CD4-positive, alpha-beta T cell treated with Interleukin-10 for 1 hour (primary cell): Measurements from ENCODE around the gene KLHL42.
A peak's percentile ranks its signal among the peaks of the same experiment; 100 is the strongest.

Experiments
- DNase-seq: peaks from one replicate; pipeline ENCODE4 v3.0.0-alpha.2; 2020

The KLHL42 gene

GRCh38 chr12:27781680-27782079 lies 1.6 kb downstream of the KLHL42 start:
- no peak for DNase-seq

DNA sequence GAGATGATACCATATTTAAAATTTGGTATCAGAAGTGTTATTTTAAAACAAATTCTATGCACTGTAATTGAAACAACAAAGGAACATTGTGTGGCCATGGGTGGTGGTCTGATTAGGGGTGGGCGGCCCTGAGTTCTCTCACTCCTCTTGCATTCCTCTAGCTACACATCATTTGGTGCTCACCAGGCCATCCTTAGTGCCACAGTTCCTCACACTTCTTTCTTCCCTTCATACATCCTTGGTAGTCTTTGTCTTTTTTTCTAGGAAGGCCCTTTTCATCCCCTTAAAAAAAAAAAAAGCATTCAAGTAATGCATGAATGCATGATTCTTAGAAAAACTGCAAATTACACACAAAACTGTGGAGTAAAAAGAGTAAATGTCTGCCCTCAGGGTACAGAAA lies 2.4 kb downstream of the KLHL42 start:
- DNase-seq, result no peak

- DNase-seq, result no peak
Observed at GRCh38 chr12:27785882-27786570, 6.0 kb downstream of the KLHL42 start.

DNA sequence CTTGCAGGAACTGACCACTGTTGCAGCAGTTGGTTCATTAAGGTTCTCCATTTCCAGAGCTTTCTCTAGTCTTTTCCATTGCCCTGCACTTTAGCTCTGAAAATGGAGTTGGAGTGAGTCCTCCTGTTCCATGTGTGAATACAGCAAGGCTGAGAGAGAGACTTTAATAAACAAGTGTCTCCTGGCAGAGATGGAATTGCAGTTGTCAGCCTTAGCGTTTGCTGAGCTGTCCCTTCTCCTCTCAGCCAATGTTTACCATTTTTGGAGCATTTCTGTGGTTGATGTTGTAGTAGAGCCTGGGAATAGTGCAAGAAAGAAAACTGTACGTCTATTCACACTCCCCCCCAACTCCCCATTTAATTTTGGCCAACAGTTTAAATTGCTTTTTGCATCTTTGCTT lies 7.5 kb downstream of the KLHL42 start:
- no peak for DNase-seq

GRCh38 chr12:27790179-27790578 lies 10.1 kb downstream of the KLHL42 start:
- DNase-seq, result no peak

GRCh38 chr12:27794818-27795584 lies 15.0 kb downstream of the KLHL42 start:
- no peak for DNase-seq

- no peak for DNase-seq
Observed at GRCh38 chr12:27796128-27796527, 16.1 kb downstream of the KLHL42 start.

DNA sequence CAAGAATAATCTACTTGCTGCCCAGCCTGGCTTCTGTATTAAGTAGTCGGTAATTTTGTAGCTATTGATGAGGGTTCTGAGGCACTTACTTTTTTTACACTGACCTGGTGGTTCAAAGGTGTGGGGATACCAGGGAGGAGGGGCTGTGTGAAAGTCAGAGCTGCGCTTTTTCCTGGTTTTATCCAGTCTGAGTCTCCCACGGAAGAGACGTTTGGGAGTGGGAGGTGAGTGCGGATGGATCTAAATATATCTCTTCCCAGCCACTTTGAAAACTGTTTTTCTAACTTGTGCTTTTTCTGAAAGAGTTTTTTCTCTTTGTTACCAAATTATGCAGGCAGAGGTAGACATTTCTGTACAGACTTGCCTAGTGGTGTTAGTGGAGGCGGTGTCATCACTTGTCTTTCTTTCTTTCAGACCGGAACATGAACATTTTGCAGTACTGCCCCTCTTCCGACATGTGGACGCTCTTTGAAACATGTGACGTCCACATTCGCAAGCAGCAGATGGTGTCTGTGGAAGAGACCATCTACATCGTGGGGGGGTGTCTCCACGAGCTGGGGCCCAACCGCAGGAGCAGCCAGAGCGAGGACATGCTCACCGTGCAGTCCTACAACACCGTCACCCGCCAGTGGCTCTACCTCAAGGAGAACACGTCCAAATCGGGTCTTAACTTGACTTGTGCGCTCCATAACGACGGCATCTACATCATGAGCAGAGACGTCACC lies 17.4 kb downstream of the KLHL42 start:
- DNase-seq, result no peak

DNA sequence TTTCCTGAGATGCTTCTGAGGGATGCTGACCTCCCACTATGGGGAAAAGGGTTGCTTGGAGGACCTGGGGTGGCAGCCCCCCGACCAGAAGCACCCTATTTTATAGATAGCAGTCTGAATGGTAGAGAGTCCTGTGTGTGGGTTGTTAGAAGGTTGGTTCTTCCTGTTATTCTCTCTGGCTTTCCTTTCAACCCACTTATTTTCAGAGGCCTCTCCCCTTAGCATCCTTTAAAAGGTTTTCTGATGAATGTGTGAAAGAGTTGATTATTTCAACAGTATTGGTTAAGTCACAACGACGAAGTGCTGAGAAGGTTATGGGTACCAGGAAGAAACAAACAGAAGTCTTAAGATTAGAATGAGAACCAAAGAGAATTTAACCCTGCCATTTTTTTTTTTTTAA lies 20.8 kb downstream of the KLHL42 start:
- no peak for DNase-seq

DNA sequence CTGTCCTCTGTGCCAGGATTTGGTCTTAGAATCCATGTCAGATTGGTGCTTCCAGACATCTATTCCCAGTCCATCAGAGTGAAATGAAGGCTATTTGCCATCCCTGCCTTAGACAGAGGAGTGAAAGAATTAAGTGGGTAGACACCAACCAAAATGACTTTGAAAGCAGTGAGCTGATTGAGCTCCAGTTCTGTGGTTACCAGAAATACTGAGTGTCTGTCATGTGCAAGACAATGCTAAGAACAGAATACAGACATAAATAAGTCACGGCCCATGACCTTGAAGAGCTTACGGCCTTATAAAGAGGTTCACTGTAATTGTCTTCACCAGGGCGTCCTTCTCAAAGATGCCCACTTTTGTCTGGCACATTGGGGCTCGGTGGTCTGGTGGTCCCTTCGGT lies 21.6 kb downstream of the KLHL42 start:
- no peak for DNase-seq

GRCh38 chr12:27802511-27802910 lies 22.5 kb downstream of the KLHL42 start:
- DNase-seq, result no peak

DNA sequence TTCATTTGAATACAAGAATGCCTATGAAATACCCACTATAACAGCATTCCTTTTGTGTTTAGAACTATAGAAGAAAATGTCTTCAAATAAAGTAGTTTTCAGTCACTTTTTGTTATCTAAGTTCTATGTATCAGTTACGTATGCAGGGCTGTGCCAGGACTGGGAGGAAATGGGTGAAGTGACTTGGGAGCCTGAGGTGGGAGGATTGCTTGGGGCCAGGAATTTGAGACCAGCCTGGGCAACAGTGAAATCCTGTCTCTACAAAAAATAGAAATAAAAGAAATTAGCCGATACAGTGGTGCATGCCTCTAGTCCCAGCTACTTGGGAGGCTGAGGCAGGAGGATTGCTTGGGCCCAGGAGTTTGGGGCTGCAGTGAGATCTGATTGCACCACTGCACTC lies 22.9 kb downstream of the KLHL42 start:
- DNase-seq, result no peak

GRCh38 chr12:27805238-27805637 lies 25.2 kb downstream of the KLHL42 start:
- no peak for DNase-seq

GRCh38 chr12:27806259-27806658 lies 26.2 kb downstream of the KLHL42 start:
- DNase-seq, result no peak

- peak; percentile 20 for DNase-seq
Observed at GRCh38 chr12:27807063-27807703, 27.1 kb downstream of the KLHL42 start.

- no peak for DNase-seq
Observed at GRCh38 chr12:27808841-27809240, 28.8 kb downstream of the KLHL42 start.

GRCh38 chr12:27810756-27811155 lies 30.7 kb downstream of the KLHL42 start:
- no peak for DNase-seq

DNA sequence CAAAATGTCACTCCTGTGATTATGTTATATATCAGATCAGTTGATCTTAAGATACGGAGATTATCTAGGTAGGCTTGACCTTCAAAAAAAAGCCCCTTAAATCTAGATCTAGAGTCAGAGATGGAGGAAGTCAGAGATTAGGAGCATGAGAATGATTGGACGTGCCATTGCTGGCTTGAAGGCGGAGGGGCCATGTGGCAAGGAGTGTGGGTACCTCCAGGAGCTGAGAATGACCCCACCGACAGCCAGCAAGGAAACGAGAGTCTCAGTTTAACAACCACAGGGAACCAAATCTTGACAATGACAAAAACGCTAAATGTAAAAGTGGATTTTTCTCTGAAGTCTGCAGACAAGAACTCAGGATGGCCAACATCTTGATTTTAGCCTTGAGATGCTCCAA lies 32.5 kb downstream of the KLHL42 start:
- DNase-seq, result no peak

GRCh38 chr12:27814411-27814810 lies 34.4 kb downstream of the KLHL42 start:
- no peak for DNase-seq

- no peak for DNase-seq
Observed at GRCh38 chr12:27814851-27815591, 35.0 kb downstream of the KLHL42 start.

DNA sequence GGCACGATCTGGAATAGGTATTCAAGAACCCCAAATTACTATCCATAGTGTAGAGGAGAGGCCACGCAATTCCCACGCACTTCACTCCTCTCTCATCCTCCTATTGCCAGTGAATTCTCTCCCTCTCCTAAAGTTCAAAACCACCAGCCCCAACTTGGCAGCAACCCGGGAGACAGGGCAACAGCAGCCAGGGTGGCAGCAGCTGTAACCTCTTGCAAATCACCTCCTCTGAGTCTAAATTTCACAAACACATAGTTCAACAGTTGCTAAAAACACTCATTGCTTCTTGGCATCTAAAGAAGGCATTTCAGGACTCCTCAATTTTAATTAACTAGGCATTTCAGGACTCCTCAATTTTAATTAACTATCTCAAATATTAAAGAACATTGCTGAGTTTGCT lies 37.7 kb downstream of the KLHL42 start:
- no peak for DNase-seq

DNA sequence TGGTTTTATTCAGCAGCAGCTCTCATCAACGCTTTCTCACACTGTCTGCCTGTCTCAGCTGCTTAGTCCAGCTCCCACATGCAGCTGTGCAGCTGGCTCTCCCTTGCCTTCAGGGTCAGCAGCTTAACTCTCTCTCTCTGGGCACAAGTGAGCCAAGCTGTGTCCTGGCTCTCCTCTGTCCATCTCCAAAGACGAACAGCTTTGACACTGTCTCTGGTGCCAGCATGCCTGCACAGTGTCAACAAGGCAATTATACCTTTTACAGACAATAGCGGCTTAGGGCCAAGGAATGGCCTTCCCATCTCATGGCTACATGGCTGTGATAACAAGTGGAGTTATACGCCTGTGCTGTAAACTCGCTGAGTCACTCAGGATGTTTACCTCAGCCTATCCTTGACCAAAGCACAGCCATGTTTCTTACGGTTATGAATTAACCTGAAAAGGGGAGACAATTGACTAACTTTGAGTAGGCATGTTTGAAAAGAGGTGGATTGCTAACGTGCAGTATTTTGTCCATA lies 38.4 kb downstream of the KLHL42 start:
- DNase-seq, result no peak

DNA sequence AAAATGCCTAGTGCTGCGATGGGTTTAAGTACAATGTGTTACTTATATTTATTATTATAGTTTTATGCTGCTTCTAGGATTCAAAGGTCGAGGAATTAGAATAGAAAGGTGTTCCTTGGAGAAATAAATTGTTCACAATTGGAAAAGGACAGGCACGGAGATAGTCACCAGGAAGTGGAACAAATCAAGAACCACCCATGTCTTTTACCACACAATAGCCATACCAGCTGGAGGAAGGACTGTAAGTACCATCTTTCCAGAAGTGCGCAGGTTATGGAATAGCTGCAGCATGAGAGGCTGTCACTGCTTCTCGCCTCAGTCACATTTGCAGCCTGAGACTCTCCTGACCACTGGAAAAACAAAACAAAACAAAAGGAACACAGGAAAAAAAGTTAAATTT lies 40.5 kb downstream of the KLHL42 start:
- no peak for DNase-seq
